HFFc6 (cell line): ENCODE data around the gene RMND5A. TPM values are rescaled to one million over a fixed set of nuclear protein-coding genes. Genes with fewer than 3 reads are reported as not detected.

ENCODE experiments used
- DNase-seq: peaks from one replicate; pipeline ENCODE4 v3.0.0-alpha.2; 2018
- H3K27ac Mint-ChIP-seq: 2 replicates; pipeline ENCODE4 v1.8.0; 2020; ENCODE audit warnings: mild to moderate bottlenecking, mixed read lengths
- H3K27me3 Mint-ChIP-seq: 2 replicates; pipeline ENCODE4 v1.8.0; 2021; ENCODE audit warnings: mild to moderate bottlenecking, moderate library complexity, mixed read lengths; ENCODE audit not compliant: insufficient read depth
- H3K36me3 Mint-ChIP-seq: 2 replicates; pipeline ENCODE4 v1.8.0; 2021; ENCODE audit warnings: low read depth, mixed read lengths
- H3K4me1 Mint-ChIP-seq: 2 replicates; pipeline ENCODE4 v1.8.0; 2020; ENCODE audit warnings: low read depth, mixed read lengths
- H3K4me3 Mint-ChIP-seq: 2 replicates; pipeline ENCODE4 v1.8.0; 2020; ENCODE audit warnings: mild to moderate bottlenecking, moderate library complexity, mixed read lengths
- H3K9me3 Mint-ChIP-seq: 2 replicates; pipeline ENCODE4 v1.8.0; 2020; ENCODE audit warnings: mild to moderate bottlenecking, mixed read lengths
- total RNA-seq, 6 experiments: library from RNA; stranded (reverse); fragmentation: NEBNext Ultra II Directional; extraction: Animal tissue kit (Norgen Biotek cat#: 25700); gene quantifications; 2 replicates in 1 of 6; 3 replicates in 5 of 6; pipeline ENCODE4 v1.2.3, GENCODE V29; 2021
- TF ChIP-seq, protein P1 (sequence below): fragments of 200-600 bp; sonication (generic); IDR thresholded peaks from 2 replicates; pipeline ENCODE4 v1.5.0; 2021; ENCODE audit warnings: antibody characterized with exemption, mild to moderate bottlenecking

The RMND5A gene
- total RNA-seq, 6 experiments from 2014 or later: 5.5 to 10.7 (median 8.4) TPM

DNA sequence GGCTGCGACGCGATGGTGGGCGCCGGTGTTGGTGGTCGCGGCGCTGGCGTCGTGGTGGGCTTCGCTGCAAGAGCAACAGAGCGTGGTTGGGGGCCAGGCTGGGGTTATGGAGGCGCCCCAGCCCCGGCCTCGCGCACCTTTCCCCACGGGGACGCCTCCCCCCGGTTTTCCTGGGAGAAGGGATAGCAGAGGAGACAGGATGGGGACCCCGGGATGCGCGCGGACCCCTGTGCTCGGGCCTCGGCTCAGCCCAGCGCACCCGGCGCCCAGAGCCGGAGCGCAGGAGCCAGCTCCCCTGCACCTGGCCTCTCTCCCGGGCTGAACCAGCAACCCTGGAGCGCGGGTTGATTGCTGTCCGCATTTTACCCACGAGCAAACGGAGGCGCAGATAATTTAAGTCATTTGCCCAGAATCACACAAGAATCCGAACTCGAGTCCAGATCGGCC lies 69.6 kb downstream of the RMND5A start:
- Mint-ChIP-seq H3K4me1 (peaks cover 8% of the 10 kb centered on the region), H3K4me3 (no peak overlapping the region), H3K36me3 (no peaks in the 10 kb centered on the region), H3K27me3 (peaks cover 58% of the 10 kb centered on the region), H3K9me3 (peaks cover 3% of the 10 kb centered on the region; the same call in 1 of the 2 replicates), H3K27ac (no peak overlapping the region)
- no peak for DNase-seq
- TF ChIP-seq, protein P1, sequence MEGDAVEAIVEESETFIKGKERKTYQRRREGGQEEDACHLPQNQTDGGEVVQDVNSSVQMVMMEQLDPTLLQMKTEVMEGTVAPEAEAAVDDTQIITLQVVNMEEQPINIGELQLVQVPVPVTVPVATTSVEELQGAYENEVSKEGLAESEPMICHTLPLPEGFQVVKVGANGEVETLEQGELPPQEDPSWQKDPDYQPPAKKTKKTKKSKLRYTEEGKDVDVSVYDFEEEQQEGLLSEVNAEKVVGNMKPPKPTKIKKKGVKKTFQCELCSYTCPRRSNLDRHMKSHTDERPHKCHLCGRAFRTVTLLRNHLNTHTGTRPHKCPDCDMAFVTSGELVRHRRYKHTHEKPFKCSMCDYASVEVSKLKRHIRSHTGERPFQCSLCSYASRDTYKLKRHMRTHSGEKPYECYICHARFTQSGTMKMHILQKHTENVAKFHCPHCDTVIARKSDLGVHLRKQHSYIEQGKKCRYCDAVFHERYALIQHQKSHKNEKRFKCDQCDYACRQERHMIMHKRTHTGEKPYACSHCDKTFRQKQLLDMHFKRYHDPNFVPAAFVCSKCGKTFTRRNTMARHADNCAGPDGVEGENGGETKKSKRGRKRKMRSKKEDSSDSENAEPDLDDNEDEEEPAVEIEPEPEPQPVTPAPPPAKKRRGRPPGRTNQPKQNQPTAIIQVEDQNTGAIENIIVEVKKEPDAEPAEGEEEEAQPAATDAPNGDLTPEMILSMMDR: no peak

DNA sequence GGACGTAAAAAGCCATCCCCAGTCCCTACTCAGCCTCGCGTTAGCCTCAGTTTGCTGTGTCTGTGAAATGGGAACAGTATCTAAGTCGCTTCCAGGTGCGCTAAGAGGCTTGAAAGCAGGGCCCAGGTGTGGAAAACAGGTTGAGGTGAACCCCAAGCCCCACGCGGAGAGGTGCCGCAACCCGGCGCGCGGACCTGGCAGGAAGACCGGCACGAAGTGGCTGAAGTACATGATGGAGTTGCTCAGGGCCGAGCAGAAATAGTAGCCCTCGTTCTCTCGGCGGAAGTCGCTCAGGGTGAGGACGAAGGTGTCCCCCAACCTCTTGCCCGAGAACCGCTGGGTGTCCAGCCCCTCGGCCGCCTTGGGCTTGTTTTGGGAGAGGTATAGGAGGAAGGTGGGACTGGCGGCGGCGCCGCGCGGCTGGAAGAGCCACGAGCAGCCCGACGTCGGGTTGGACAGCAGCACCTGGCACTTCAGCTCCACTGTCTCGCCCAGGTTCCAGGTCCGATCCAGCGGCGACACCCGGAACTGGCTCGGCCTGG lies 70.1 kb downstream of the RMND5A start:
- TF ChIP-seq, protein P1: no peak
- no peak overlapping the region for H3K4me3 Mint-ChIP-seq
- H3K27me3 Mint-ChIP-seq: peaks cover 58% of the 10 kb centered on the region
- no peak for DNase-seq
- no peaks in the 10 kb centered on the region for H3K36me3 Mint-ChIP-seq
- H3K9me3 Mint-ChIP-seq: peaks cover 3% of the 10 kb centered on the region
- no peak overlapping the region for H3K27ac Mint-ChIP-seq
- peaks cover 8% of the 10 kb centered on the region for H3K4me1 Mint-ChIP-seq

DNA sequence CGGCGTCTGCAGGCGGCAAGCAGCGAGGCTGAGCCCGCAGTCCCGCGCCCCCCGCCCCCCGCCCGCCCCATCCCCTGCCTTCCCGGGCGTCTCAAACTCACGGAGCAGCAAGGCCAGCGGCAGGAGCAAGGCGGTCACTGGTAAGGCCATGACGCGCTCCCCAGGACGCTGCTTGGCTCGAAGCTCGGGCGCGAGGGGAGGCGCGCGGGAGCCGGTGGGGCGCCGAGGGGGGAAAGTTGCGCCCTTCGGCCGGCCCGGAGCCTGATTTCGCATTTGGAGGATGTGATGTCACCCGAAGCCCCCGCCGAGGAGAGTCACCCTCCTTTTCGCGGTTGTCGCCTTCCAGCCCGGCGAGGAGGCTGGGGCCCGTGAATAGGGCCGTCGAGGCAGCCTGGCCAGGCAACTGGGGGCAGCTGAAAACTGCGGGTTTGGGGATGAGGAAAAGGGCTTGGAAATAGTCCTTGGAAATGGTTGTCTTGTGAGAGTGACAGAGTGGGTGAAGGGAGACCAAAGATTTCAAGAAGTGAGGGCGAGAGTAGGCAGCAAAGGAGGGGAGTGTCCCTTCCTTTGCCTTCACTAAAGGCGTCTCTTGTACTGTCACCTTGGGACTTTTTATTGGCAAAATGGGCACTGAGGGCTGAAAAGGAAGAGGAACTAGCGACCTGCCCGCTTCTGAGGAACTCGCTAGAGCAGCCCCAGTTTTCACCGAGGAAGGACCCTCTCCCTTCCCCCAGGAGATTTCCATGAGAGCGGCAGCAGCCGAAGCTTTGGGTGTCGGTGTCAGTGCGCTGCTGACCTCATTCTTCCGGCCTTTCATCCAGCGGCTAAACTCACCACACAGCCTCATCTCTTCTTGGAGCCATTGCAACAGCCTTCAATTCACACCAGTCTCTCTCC lies 70.8 kb downstream of the RMND5A start, which contains the start of gene CD8A:
Gene CD8A (minus strand): TSS at position 238 of the 897 bp plus-strand sequence. CDS start 88 bp downstream, at position 150.
- H3K27me3 Mint-ChIP-seq: peaks cover 62% of the 10 kb centered on the region
- H3K27ac Mint-ChIP-seq: no peak within 1 kb of the TSS
- TF ChIP-seq, protein P1: no peak
- H3K36me3 Mint-ChIP-seq: peaks cover 6% of the 10 kb centered on the region
- peaks cover 10% of the 10 kb centered on the region for H3K9me3 Mint-ChIP-seq
- peak within 1 kb of the TSS; percentile 31 for H3K4me3 Mint-ChIP-seq
- peaks cover 8% of the 10 kb centered on the region for H3K4me1 Mint-ChIP-seq
- DNase-seq: no peak

DNA sequence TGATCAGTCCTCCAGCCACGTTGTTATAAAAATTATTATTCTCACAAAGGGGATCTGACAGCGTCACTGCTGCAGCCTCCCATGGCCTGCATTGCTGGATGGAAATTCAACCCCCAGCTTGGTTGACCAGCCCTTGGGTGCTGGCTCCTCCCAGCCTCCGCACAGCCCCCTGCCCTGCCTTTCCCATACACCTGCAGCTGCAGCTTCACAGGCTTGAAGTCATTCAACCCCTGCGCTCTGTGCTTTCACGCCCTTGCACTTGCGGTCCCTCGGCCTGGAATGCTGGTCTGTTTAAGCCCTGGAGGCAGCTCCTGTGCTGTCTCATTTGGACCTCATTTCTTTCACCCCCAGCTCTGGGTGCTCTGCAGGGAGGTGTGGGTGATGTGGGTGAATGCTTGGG lies 71.5 kb downstream of the RMND5A start:
- no peak for DNase-seq
- Mint-ChIP-seq H3K4me1 (peaks cover 8% of the 10 kb centered on the region), H3K4me3 (peak overlapping the region; percentile 31; the same call in 1 of the 2 replicates), H3K27ac (no peak overlapping the region), H3K27me3 (peaks cover 66% of the 10 kb centered on the region), H3K9me3 (peaks cover 17% of the 10 kb centered on the region), H3K36me3 (peaks cover 11% of the 10 kb centered on the region)
- TF ChIP-seq, protein P1: no peak

DNA sequence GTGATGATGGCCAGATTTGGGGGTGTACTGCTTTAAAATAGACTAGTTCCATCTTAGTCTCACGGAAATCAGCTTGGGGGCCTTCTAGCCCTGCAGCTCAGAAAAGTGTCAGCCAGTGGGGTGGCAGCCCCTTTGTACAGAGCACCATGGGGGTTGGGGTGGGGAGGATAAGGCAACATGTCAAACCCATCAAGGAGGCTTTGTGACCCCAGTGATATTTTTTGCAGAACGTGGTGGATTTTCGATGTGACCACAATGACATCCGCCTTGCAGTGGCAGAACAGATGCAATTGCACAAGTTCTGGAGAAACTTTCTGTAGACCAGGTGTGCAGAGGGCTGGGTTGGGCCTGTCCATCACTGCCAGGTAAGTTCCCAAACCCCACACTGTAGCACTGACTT lies 73.7 kb downstream of the RMND5A start:
- Mint-ChIP-seq H3K27ac (no peak overlapping the region), H3K9me3 (peaks cover 24% of the 10 kb centered on the region), H3K4me1 (peaks cover 8% of the 10 kb centered on the region), H3K27me3 (peaks cover 72% of the 10 kb centered on the region), H3K36me3 (peaks cover 16% of the 10 kb centered on the region), H3K4me3 (no peak overlapping the region)
- DNase-seq: no peak
- TF ChIP-seq, protein P1: no peak
